ENCODE data around the gene MPPED2. TPM values are rescaled to one million over a fixed set of nuclear protein-coding genes. Genes with fewer than 3 reads are reported as not detected.

The MPPED2 gene
- total and polyA plus RNA-seq, 2 of the 13 experiments (the other 11 are each of a cell fraction or from before 2014, with no cell fraction given), result not detected

- no peak for TF ChIP-seq EP300 (IDR thresholded peaks at IDR 0.05; ENCODE audit: low read depth in 2 of 2, low read length in 2 of 2)
- no peak for TF ChIP-seq EP300 (CRISPR knock-in tag; IDR thresholded peaks at IDR 0.05; ENCODE audit: borderline replicate concordance)
These were observed 205.3 kb downstream of the MPPED2 start (continued) for GRCh38 chr11:30380846-30381245.

- no peaks in the 10 kb centered on the region for H3K27me3 ChIP-seq (ENCODE audit: control insufficient read depth in 1 of 2, insufficient read depth in 2 of 2, low read length in 2 of 2)
- H4K20me1 ChIP-seq (ENCODE audit: insufficient read depth, low read length), result no peaks in the 10 kb centered on the region
- ChIA-PET CTCF (ENCODE audit: low intra/inter-chr PET ratio, low total read pairs) (no interaction called here), POLR2A (no interaction called here)
- H3K4me1 ChIP-seq (ENCODE audit: insufficient read depth, low read length), result no peaks in the 10 kb centered on the region
- WGBS (ENCODE audit: low lambda C conversion rate), result 0% methylated on average over 2 of the region's 2 CpGs
- ATAC-seq, result no peak
- H3K27ac ChIP-seq (ENCODE audit: extremely low read length, insufficient read depth, low read length), result no peak overlapping the region
- TF ChIP-seq ZBTB7A (CRISPR knock-in tag; IDR thresholded peaks at IDR 0.05) (no peak), JUND (CRISPR knock-in tag; IDR thresholded peaks at IDR 0.05) (no peak), ZNF589 (CRISPR knock-in tag; conservative IDR thresholded peaks at IDR 0.05) (no peak), ZNF235 (CRISPR knock-in tag; IDR thresholded peaks at IDR 0.05; ENCODE audit: borderline replicate concordance) (no peak), PCBP1 (IDR thresholded peaks at IDR 0.05; ENCODE audit: borderline replicate concordance, low read depth, low read length) (no peak), BCLAF1 (IDR thresholded peaks at IDR 0.05) (no peak)
- no TSS peak for BruUV-seq (replicated peaks)
- no peaks in the 10 kb centered on the region for H3K79me2 ChIP-seq (ENCODE audit: insufficient read depth, low read length)
- no peak for FAIRE-seq
- H3K4me3 ChIP-seq (replicated peaks in 1 of 3; ENCODE audit: insufficient read depth in 1 of 3, low read depth in 2 of 3, low read length in 3 of 3), result no peak overlapping the region
- in situ Hi-C loops (cut with HindIII; ENCODE audit: extremely low pct_ligation_motif_present, low pct_unique_long_range_greater_than_20kb) (no loop called here), intact Hi-C loops (cut with micrococcal nuclease; ENCODE audit: unreplicated experiment) (loop anchor here (1.0 kb wide), 1 partner anchor 17 kb away; no protein-coding TSS in a partner anchor)
- no peak for DNase-seq (ENCODE audit: low spot score)
- H3K4me2 ChIP-seq (ENCODE audit: low read depth, low read length), result no peak overlapping the region
- no peaks in the 10 kb centered on the region for H3K9me3 ChIP-seq (ENCODE audit: low read length)
- no peak overlapping the region for H3K9ac ChIP-seq (ENCODE audit: insufficient read depth, low read depth, low read length)
- no peak overlapping the region for H2AFZ ChIP-seq (ENCODE audit: low read length)
- H3K36me3 ChIP-seq (replicated peaks in 1 of 2; ENCODE audit: control insufficient read depth in 1 of 2, insufficient read depth in 2 of 2, low read length in 2 of 2), result no peaks in the 10 kb centered on the region
These were observed 208.8 kb downstream of the MPPED2 start for GRCh38 chr11:30377347-30377746.
